ENCODE data around the gene TSPAN18.

TSPAN18 gene

GRCh38 chr11:44758983-44759382 is 32.2 kb downstream of the TSPAN18 start:
- H3K27ac ChIP-seq, result no peak overlapping the region
- in situ Hi-C loops (cut with HindIII; ENCODE audit: low pct_ligation_motif_present, low sequenced_read_pairs), result no loop called here
- H3K27me3 ChIP-seq (replicated peaks), result peaks cover 17% of the 10 kb centered on the region
- no peaks in the 10 kb centered on the region for H3K36me3 ChIP-seq (replicated peaks)
- no peak overlapping the region for H3K4me3 ChIP-seq (ENCODE audit: low read depth, low read length)
- no peak for TF ChIP-seq CTCF (IDR thresholded peaks at IDR 0.05; ENCODE audit: low read depth, low read length, missing control alignments)
- DNase-seq, result no peak

- Histone ChIP-seq H3K27me3 (replicated peaks) (peaks cover 10% of the 10 kb centered on the region), H3K27ac (no peak overlapping the region), H3K4me3 (ENCODE audit: low read depth, low read length) (no peak overlapping the region), H3K36me3 (replicated peaks) (no peaks in the 10 kb centered on the region)
- DNase-seq, result no peak
- TF ChIP-seq CTCF (IDR thresholded peaks at IDR 0.05; ENCODE audit: low read depth, low read length, missing control alignments), result no peak
- in situ Hi-C loops (cut with HindIII; ENCODE audit: low pct_ligation_motif_present, low sequenced_read_pairs), result no loop called here
Observed at GRCh38 chr11:44759743-44760476, 33.1 kb downstream of the TSPAN18 start.

GRCh38 chr11:44760477-44760872 is 33.7 kb downstream of the TSPAN18 start:
- peak overlapping the region; percentile 14 for H3K27ac ChIP-seq
- in situ Hi-C loops (cut with HindIII; ENCODE audit: low pct_ligation_motif_present, low sequenced_read_pairs), result no loop called here
- TF ChIP-seq CTCF (IDR thresholded peaks at IDR 0.05; ENCODE audit: low read depth, low read length, missing control alignments), result no peak
- peaks cover 4% of the 10 kb centered on the region for H3K27me3 ChIP-seq (replicated peaks)
- H3K4me3 ChIP-seq (ENCODE audit: low read depth, low read length), result no peak overlapping the region
- H3K36me3 ChIP-seq (replicated peaks), result no peaks in the 10 kb centered on the region
- DNase-seq, result no peak

GRCh38 chr11:44760917-44761550 is 34.3 kb downstream of the TSPAN18 start:
- DNase-seq, result peak; percentile 92
- peak; percentile 7 for TF ChIP-seq CTCF (IDR thresholded peaks at IDR 0.05; ENCODE audit: low read depth, low read length, missing control alignments)
- Histone ChIP-seq H3K36me3 (replicated peaks) (no peaks in the 10 kb centered on the region), H3K27me3 (replicated peaks) (no peaks in the 10 kb centered on the region), H3K4me3 (ENCODE audit: low read depth, low read length) (no peak overlapping the region), H3K27ac (no peak overlapping the region)
- in situ Hi-C loops (cut with HindIII; ENCODE audit: low pct_ligation_motif_present, low sequenced_read_pairs), result no loop called here

- in situ Hi-C loops (cut with HindIII; ENCODE audit: low pct_ligation_motif_present, low sequenced_read_pairs), result no loop called here
- Histone ChIP-seq H3K27me3 (replicated peaks) (no peaks in the 10 kb centered on the region), H3K4me3 (ENCODE audit: low read depth, low read length) (no peak overlapping the region), H3K36me3 (replicated peaks) (no peaks in the 10 kb centered on the region), H3K27ac (no peak overlapping the region)
- TF ChIP-seq CTCF (IDR thresholded peaks at IDR 0.05; ENCODE audit: low read depth, low read length, missing control alignments), result no peak
- no peak for DNase-seq
Observed at GRCh38 chr11:44761551-44761961, 34.8 kb downstream of the TSPAN18 start.

All from brain microvascular endothelial cell (primary cell).